Stimulated activated CD8-positive, alpha-beta memory T cell treated with anti-CD3 and anti-CD28 coated beads, Interleukin-4, amount 100 ng/mL, for 1 hour (primary cell): ENCODE measurements around the gene ACACA.
A peak's percentile ranks its signal among the peaks of the same experiment; 100 is the strongest.
"Not testable (repeated sequence)": the region's sequence is repeated elsewhere in the genome, so short reads cannot be mapped to it uniquely, and the experiment has no call there.

Source experiments
- DNase-seq, 2 donors: peaks; one replicate each; pipeline ENCODE4 v3.0.0-alpha.2; 2020; ENCODE audit warnings: low read depth in 2 of 2, low spot score in 1 of 2

The ACACA gene

DNA sequence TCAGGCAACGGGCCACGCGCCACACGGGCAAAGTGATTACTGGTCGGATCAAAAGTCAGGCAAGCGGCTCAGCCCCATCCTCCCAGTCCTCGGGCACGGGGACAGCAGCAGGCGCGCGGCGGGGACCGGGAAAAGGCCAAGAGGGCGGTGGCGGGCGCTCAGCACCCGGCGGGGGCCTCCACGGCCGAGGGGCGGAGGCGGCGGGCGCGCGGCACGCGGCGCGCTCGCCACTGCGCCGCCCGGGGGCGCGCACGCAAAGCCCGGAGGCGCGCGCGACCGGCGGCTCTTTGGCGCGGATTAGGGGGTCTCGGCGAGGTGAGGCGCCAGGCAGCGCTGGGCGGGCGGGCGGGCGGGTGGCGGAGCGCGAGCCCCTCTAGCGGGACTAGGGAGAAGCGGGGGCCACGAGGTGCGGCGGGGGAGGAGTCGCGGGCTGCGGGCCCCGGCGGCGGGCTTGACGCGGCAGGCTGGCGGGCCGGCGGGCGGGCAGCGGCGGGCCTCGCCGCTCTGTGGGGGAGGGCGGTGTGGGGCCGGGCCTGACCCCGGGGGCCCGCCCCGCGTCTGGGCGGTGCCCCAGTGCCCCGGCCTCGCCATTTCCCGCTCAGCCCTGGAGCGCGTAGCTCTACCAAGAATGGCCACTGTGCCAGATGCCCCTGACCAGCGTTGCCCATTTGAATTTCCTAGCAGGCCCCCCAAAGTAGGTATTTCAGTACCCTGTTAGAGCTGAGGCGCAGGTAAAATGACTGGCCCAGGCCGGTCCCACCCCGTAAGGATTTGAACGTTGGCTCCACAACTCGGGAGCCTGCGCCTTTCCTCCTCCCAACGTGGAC, at the start of gene ACACA, which contains the start of gene TADA2A:
Gene ACACA, minus strand, starts transcription at position 202 of the 827 bp plus-strand sequence. CDS start 537 bp downstream, outside the sequence.
Gene TADA2A, plus strand, starts transcription at position 252 of the 827 bp plus-strand sequence. CDS start 4,480 bp downstream, outside the sequence.
- peak; percentile 31 to 42 for DNase-seq

DNA sequence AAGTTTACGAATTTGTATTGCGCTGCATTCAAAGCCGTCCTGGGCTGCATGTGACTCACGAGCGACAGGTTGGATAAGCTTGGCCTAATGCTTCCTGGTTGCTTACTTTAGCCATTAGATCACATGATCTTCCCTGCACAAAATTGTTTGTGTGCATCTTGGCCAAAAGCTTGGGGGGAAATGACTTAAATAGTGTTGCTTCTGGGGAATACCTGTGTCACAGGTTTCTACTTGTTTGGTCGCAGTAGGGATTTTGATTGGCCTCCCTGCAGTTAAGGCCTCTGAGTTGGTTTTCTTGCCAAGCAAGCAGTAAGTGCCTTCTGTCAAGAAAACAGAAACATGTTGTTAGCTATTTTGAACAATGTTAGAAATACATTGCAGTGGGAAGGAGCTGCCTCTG, 43.5 kb upstream of the ACACA start:
- DNase-seq = no peak

DNA sequence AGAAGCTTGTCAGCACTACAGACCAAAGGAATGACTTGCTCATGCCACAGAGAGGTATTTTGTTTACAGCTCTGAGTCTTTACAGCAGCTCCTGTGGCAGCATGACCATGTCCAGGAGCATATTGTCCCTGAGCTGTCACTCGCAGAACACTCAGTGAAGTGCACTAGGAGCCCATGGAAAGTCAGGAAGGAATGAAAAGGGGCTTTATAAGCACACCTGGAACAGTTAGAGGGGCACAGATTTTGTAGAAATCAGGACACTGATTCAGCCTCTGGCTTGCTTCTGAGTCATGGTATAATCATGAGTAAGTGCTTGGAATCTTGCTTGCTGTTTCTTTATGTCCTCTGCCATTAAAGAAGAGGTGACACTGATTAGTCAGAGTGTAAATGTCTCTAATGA, 41.0 kb upstream of the ACACA start:
- no peak for DNase-seq

DNA sequence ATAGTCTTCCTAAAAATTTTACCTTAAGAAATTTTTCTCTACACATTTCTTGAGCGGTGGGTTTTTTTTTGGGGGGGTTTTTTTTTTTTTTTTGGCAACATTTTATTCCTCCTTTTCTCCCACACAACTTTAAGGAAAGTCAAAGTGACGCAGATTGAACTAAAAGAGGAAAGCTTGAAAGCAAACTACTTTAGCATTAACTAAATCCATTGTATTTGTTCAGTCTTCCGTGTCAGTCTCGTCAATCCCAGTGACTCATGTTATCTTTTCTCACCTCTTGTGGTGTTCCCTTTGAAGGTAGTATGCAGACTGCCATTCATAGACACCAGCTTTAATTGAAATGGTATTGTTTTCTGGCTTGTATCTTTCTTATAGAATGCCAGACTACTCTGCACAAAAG, 39.4 kb upstream of the ACACA start:
- DNase-seq = no peak

- not testable (repeated sequence) for DNase-seq
These were observed 34.9 kb upstream of the ACACA start for GRCh38 chr17:37441369-37442014.

DNA sequence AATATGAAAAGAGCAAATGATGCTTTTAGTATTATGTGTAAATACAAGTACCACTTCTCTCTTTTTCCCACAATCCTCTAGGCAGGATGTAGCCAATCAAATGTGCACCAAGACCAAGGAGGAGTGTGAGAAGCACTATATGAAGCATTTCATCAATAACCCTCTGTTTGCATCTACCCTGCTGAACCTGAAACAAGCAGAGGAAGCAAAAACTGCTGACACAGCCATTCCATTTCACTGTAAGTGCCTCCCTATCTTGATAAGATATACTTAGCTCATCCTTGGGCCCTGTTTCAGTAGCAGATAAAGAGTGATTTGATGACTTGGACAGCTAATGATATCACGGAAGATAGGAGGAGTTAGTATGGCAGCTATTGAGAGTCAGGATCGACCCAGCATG, 33.8 kb upstream of the ACACA start:
- DNase-seq = no peak

GRCh38 chr17:37438141-37438540, 31.5 kb upstream of the ACACA start:
- DNase-seq = no peak

GRCh38 chr17:37432671-37433070, 26.0 kb upstream of the ACACA start:
- DNase-seq = no peak

- no peak for DNase-seq
These were observed 23.5 kb upstream of the ACACA start for GRCh38 chr17:37430051-37430627.

DNA sequence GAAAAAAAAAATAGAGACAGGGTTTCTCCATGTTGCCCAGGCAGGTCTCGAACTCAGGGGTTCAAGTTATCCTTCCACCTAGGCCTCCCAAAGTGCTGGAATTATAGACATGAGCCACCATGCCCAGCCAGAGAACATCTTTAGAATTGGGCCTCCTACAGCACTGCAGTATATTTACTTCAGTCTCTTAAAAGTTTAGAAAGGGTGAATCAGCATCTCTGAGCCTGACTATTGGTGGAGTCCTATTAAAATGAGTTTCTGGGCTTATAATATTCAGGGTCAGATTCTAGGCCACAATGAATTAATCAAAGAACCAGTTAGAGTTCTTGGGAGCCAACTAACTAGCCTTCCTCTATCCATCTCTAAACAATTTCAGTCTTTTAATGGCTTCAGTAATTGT, 22.8 kb upstream of the ACACA start:
- DNase-seq = no peak

DNA sequence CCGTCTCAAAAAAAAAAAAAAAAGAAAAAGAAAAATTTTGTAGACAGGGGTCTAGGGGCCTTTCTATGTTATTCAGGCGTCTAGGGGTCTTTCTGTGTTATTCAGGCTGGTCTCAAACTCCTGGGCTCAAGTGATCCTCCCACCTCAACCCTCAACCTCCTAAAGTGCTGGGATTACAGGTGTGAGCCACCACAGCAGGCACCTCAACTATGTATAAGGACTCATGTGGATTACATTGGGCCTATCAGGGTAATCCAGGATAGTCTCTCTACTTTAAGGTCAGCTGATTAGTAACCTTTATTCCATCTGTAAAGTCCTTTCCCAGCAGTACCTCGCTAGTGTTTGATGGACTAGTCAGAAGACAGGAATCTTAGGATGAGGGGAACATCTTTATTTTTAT, 22.4 kb upstream of the ACACA start:
- DNase-seq = no peak

DNA sequence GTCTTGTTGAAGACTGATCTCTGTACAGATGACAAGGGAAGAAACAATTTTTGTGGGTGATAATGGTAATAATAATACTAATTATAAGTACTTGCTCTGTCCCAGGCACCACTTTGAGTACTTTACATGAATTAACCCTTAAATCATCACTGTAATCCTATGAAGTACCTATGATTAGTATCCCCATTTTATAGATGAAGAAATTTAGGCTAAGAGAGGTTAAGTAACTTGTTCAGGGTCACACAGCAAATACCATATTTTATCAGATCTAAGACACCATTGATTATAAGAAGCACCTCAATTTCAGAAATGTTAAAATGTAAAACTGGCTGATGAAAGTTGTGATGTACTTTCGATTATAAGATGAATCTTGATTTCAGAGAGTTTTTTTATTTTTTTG, 18.6 kb upstream of the ACACA start:
- no peak for DNase-seq

GRCh38 chr17:37422971-37423625, 16.5 kb upstream of the ACACA start:
- no peak for DNase-seq

GRCh38 chr17:37417852-37418251, 11.2 kb upstream of the ACACA start:
- DNase-seq = no peak

DNA sequence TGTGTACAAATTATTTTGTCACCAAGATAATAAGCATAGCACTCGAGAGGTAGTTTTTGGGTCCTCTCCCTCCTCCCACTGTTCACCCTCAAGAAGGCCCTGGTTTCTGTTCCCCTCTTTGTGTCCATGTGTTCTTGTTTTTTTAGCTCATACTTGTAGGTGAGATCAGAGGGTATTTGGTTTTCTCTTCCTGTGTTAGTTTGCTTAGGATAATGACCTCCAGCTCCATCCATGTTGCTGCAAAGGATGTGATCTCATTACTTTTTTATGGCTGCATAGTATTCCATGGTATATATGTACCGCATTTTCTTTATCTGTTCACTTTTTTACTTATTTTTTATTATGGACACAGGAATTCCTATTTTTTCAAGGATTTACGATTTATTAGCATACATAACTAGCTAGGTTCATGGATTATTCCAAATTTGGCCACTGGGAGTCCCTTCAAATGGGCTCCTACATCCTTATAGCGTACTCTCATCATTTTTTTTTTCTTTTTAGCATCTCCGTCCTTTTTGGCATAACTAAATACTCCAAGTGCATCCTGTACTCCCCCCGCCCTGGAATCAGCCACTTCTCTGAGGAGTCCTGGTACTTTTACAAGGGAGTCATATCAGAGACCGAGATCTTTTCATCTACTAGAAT, 7.4 kb upstream of the ACACA start:
- no peak for DNase-seq

GRCh38 chr17:37410357-37410756, 3.7 kb upstream of the ACACA start:
- DNase-seq = no peak

GRCh38 chr17:37408145-37408479, 1.5 kb upstream of the ACACA start:
- DNase-seq = not testable (repeated sequence)

DNA sequence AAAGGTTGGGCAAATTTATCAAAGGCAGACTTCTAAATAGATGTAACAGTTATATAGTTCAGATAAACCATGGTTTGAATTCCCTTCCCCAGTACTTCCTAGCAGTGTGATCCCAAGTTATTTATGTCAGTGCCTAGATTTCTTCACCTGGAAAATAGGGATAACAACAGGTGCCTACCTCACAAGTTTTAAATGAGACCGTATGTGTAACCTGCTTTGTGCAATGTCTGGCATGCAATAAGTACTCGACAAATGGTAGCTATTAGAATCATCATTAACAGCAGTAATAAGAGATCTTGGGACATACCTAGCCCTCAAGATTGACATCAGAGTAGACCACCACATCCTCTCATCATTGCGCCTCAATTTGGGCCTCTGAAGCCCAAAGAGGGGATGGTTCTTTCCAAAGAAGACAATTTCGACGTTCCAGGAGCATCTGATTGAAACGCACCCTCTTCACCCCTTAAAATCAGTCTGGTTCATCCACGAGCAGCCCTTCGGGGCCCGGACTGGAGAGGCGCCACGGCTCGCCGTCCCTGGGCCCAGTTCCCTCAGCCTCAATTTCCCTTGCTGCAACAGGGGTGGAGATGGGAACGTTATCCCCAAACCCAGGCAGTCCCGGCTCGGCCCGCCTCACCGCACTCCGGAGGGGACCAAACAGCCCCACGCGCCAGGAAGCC, 541 bp downstream of the ACACA start:
- peak in 1 of 2 donors; percentile 2 for DNase-seq

- not testable (repeated sequence) for DNase-seq
These were observed 1.1 kb downstream of the ACACA start for GRCh38 chr17:37405522-37405921.

- no peak for DNase-seq
These were observed 6.1 kb downstream of the ACACA start for GRCh38 chr17:37400505-37400904.
